Smooth muscle cell (in vitro differentiated cells): ENCODE measurements around the gene MAST4. TPM values are rescaled to one million over a fixed set of nuclear protein-coding genes. Genes with fewer than 3 reads are reported as not detected.

Experiments used
- DNase-seq: peaks from one replicate; lab custom pipeline; 2025; ENCODE audit not compliant: unreplicated experiment; lab: John Stamatoyannopoulos, UW
- H2AFZ ChIP-seq: fragments of 200-600 bp; sonication (generic); 2 replicates; pipeline ENCODE4 v1.6.0; 2016; ENCODE audit warnings: antibody characterized with exemption, low read depth, mild to moderate bottlenecking
- H3F3A ChIP-seq: fragments of 200-600 bp; sonication (generic); 2 replicates; pipeline ENCODE4 v1.6.0; 2017; ENCODE audit warnings: antibody characterized with exemption, low read depth
- H3K27ac ChIP-seq: fragments of 200-600 bp; sonication (generic); 2 replicates; pipeline ENCODE4 v1.5.1; 2016; ENCODE audit warnings: low read depth, mild to moderate bottlenecking
- H3K27me3 ChIP-seq: fragments of 200-600 bp; sonication (generic); 2 replicates; pipeline ENCODE4 v1.6.1; 2016; ENCODE audit warnings: low read depth, mild to moderate bottlenecking
- H3K36me3 ChIP-seq: fragments of 200-600 bp; sonication (generic); 2 replicates; pipeline ENCODE4 v1.5.1; 2016; ENCODE audit warnings: low read depth
- H3K4me1 ChIP-seq: fragments of 200-600 bp; sonication (generic); 2 replicates; pipeline ENCODE4 v1.5.1; 2016; ENCODE audit warnings: low read depth
- H3K4me2 ChIP-seq: fragments of 200-600 bp; sonication (generic); 2 replicates; pipeline ENCODE4 v1.6.0; 2016; ENCODE audit warnings: mild to moderate bottlenecking
- H3K4me3 ChIP-seq: fragments of 200-600 bp; sonication (generic); 2 replicates; pipeline ENCODE4 v1.5.1; 2016; ENCODE audit warnings: mild to moderate bottlenecking
- H3K79me2 ChIP-seq: fragments of 200-600 bp; sonication (generic); 2 replicates; pipeline ENCODE4 v1.6.0; 2016; ENCODE audit warnings: low read depth, mild to moderate bottlenecking
- H3K9ac ChIP-seq: fragments of 200-600 bp; sonication (generic); 2 replicates; pipeline ENCODE4 v1.6.0; 2016; ENCODE audit warnings: low read depth
- H3K9me3 ChIP-seq: fragments of 200-600 bp; sonication (generic); replicated peaks from 2 replicates; pipeline ENCODE4 v1.5.1; 2016; ENCODE audit warnings: low read depth
- H4K20me1 ChIP-seq: fragments of 200-600 bp; sonication (generic); 2 replicates; pipeline ENCODE4 v1.6.0; 2016; ENCODE audit warnings: low read depth
- CTCF ChIP-seq: fragments of 200-600 bp; sonication (generic); IDR thresholded peaks from 2 replicates; pipeline ENCODE4 v1.5.1; 2017; ENCODE audit warnings: borderline replicate concordance, mild to moderate bottlenecking, antibody characterized with exemption; ENCODE audit not compliant: insufficient read depth, poor library complexity, severe bottlenecking
- WGBS: methylation state at CpG from one replicate; pipeline ENCODE4 v1.1.7; 2016; ENCODE audit warnings: low lambda C conversion rate; 5-methylcytosine and 5-hydroxymethylcytosine counted together
- polyA plus RNA-seq: library from polyadenylated mRNA; unstranded; fragments of >200 nt; fragmentation: Nextera tagmentation; extraction: Ambion mirVana; gene quantifications from 2 replicates; pipeline ENCODE4 v1.2.1, GENCODE V29; 2016
- total RNA-seq: library from RNA; depleted of rRNA; stranded (reverse); fragments of >200 nt; gene quantifications from 2 replicates; pipeline ENCODE4 v1.2.3, GENCODE V29; 2014

Gene MAST4
- total and polyA plus RNA-seq, 2 experiments from 2014 or later, result 6.3 to 24.0 TPM

DNA sequence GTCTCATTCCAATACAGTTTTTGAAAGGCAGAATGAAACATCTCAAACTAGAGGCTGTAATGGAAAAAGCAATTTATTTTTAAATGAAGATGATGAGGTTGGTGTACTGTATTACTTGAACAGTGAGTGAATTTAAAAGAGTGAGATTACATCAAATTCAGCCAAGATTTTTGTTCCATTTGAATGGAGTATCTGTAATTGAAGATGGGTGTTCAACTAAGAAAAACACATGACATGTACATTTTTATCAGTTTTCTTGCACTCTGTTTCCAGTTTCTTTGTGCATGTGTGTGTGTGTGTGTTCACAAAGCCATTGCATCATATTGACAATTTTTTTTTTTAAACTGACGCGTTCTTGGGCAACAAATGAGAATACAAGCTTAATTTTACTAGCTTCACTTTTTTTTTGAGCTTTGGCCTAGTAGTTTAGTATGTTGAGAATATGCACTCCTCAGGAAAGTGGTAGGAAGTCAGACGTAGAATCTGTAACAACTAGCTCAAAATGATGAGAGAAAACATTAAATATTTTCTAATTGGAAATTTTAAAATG is 243.5 kb downstream of the MAST4 start:
- Histone ChIP-seq H3K4me1 (peaks cover 6% of the 10 kb centered on the region), H3K27ac (no peak overlapping the region), H3K9ac (no peak overlapping the region), H3F3A (no peaks in the 10 kb centered on the region), H2AFZ (no peak overlapping the region), H3K4me3 (no peak overlapping the region), H3K27me3 (no peaks in the 10 kb centered on the region), H4K20me1 (no peaks in the 10 kb centered on the region), H3K9me3 (no peaks in the 10 kb centered on the region), H3K79me2 (no peaks in the 10 kb centered on the region), H3K4me2 (no peak overlapping the region), H3K36me3 (no peaks in the 10 kb centered on the region)
- 97% methylated on average over 3 of the region's 3 CpGs for WGBS
- no peak for TF ChIP-seq CTCF
- no peak for DNase-seq

DNA sequence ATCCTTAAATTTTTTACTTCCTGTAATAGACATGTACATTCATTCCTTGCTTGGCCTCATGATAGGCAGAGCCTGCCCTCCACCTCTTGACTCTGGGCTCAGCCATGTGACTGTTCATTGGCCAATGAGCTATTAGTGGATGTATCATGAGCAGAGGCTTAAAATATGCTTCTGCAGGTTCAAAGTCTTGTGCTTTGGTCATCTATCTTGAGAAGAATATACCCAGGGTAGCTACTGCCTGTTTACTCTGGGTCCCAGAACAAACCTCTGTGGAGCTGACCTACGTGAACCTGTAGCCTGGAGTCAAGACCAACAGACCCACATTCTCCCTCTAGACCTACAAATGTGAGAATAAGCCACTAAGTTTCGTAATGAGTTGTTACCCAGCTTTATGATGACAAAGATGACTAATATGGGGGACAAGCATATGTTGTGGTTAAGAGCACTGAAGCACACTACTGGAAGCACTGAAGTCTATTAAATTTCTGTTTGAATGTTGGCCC is 244.4 kb downstream of the MAST4 start:
- no peak overlapping the region for H3K4me2 ChIP-seq
- no peak overlapping the region for H3K27ac ChIP-seq
- H3K9ac ChIP-seq, result no peak overlapping the region
- no peaks in the 10 kb centered on the region for H3K36me3 ChIP-seq
- no peak for TF ChIP-seq CTCF
- H4K20me1 ChIP-seq, result no peaks in the 10 kb centered on the region
- 81% methylated on average over 2 of the region's 2 CpGs for WGBS
- no peak for DNase-seq
- H3K27me3 ChIP-seq, result no peaks in the 10 kb centered on the region
- H3K4me3 ChIP-seq, result no peak overlapping the region
- no peaks in the 10 kb centered on the region for H3K9me3 ChIP-seq
- H3F3A ChIP-seq, result no peaks in the 10 kb centered on the region
- H3K4me1 ChIP-seq, result peaks cover 6% of the 10 kb centered on the region
- H3K79me2 ChIP-seq, result no peaks in the 10 kb centered on the region
- no peak overlapping the region for H2AFZ ChIP-seq

- Histone ChIP-seq H3K27me3 (no peaks in the 10 kb centered on the region), H3F3A (no peaks in the 10 kb centered on the region), H3K4me1 (peaks cover 6% of the 10 kb centered on the region), H3K9me3 (no peaks in the 10 kb centered on the region), H3K9ac (no peak overlapping the region), H3K36me3 (no peaks in the 10 kb centered on the region), H2AFZ (no peak overlapping the region), H3K27ac (no peak overlapping the region), H3K4me2 (no peak overlapping the region), H3K79me2 (no peaks in the 10 kb centered on the region), H4K20me1 (no peaks in the 10 kb centered on the region), H3K4me3 (no peak overlapping the region)
- no peak for TF ChIP-seq CTCF
- 88% methylated on average over 1 of the region's 1 CpG for WGBS
- DNase-seq, result no peak
Measured at GRCh38 chr5:66841264-66841663, 245.1 kb downstream of the MAST4 start.

- Histone ChIP-seq H3K27ac (no peak overlapping the region), H3K4me2 (no peak overlapping the region), H3K79me2 (no peaks in the 10 kb centered on the region), H3K4me3 (no peak overlapping the region), H4K20me1 (no peaks in the 10 kb centered on the region), H3K27me3 (no peaks in the 10 kb centered on the region), H3K36me3 (no peaks in the 10 kb centered on the region), H3K9ac (no peak overlapping the region), H2AFZ (no peak overlapping the region), H3K4me1 (peaks cover 6% of the 10 kb centered on the region), H3F3A (no peaks in the 10 kb centered on the region), H3K9me3 (no peaks in the 10 kb centered on the region)
- DNase-seq, result no peak
- TF ChIP-seq CTCF, result no peak
- WGBS, result 94% methylated on average over 2 of the region's 2 CpGs
Measured at GRCh38 chr5:66842540-66842939, 246.3 kb downstream of the MAST4 start.
